ENCODE data around the gene CDC26. TPM values are rescaled to one million over a fixed set of nuclear protein-coding genes. Genes with fewer than 3 reads are reported as not detected.

Gene CDC26
- total RNA-seq, 1 donor from 2014 or later = 34.9 TPM

Other genes starting within 250 kb of the CDC26 start
- gene ZFP37, start 218.8 kb downstream of the CDC26 start, total RNA-seq = 0.82 TPM
- 13.9 TPM for gene SLC31A2, start 124.6 kb downstream of the CDC26 start, total RNA-seq
- gene FKBP15, start 54.3 kb downstream of the CDC26 start, total RNA-seq = 21.4 TPM
- 11.4 TPM for gene SLC31A1, start 54.0 kb downstream of the CDC26 start, total RNA-seq
- gene PRPF4, start 86 bp upstream of the CDC26 start, total RNA-seq = 11.7 TPM
- gene RNF183, start 27.8 kb upstream of the CDC26 start, total RNA-seq = not detected
- 12.9 TPM for gene WDR31, start 64.7 kb upstream of the CDC26 start, total RNA-seq
- 0.37 TPM for gene BSPRY, start 74.0 kb upstream of the CDC26 start, total RNA-seq
- gene HDHD3, start 101.4 kb upstream of the CDC26 start, total RNA-seq = 9.9 TPM
- gene ALAD, start 125.7 kb upstream of the CDC26 start, total RNA-seq = 117 TPM
- 25.1 TPM for gene POLE3, start 135.1 kb upstream of the CDC26 start, total RNA-seq
- 0.12 TPM for gene C9orf43, start 135.2 kb upstream of the CDC26 start, total RNA-seq
- 115 TPM for gene RGS3, start 188.2 kb upstream of the CDC26 start, total RNA-seq

Data from left ventricle myocardium superior (tissue), 1 donor.